ENCODE data around the gene ARMH1. TPM values are rescaled to one million over a fixed set of nuclear protein-coding genes. Genes with fewer than 3 reads are reported as not detected.
"Not testable (repeated sequence)": the region's sequence is repeated elsewhere in the genome, so short reads cannot be mapped to it uniquely, and the experiment has no call there.

ARMH1 gene
- total and polyA plus RNA-seq, 4 experiments from 2014 or later, result 26.0 to 74.5 (median 47.2) TPM

GRCh38 chr1:44730741-44731512, 56.4 kb downstream of the ARMH1 start, which contains the start of gene RNU5D-1:
Gene RNU5D-1 (minus strand): TSS chr1:44731170.
- H3K27ac Mint-ChIP-seq, result peak within 1 kb of the TSS; percentile 97 to 100 (median 99)
- H3K9me3 Mint-ChIP-seq, result no peaks in the 10 kb centered on the region
- peaks cover 18 to 38% (median 24%) of the 10 kb centered on the region in 4 donors for H3K4me1 Mint-ChIP-seq
- no peaks in the 10 kb centered on the region for H3K27me3 ChIP-seq (ENCODE audit: insufficient read depth, low read length)
- H3K36me3 Mint-ChIP-seq, result no peaks in the 10 kb centered on the region
- H3K9me3 ChIP-seq (ENCODE audit: control insufficient read depth in 1 of 2, low read length in 2 of 2), result no peaks in the 10 kb centered on the region
- ChIA-PET POLR2A (ENCODE audit: partially characterized antibody) (interaction anchor here (0.6 to 8.5 kb wide), 36 partner anchors 9 to 955 kb away, joined by 3 to 182 read pairs (median 6); partner anchors contain the start of genes ARMH1, BEST4, BTBD19 and DYNLT4), CTCF (ENCODE audit: partially characterized antibody) (interaction anchor here (0.6 to 9.9 kb wide), 29 partner anchors 7 to 764 kb away, joined by 3 to 175 read pairs (median 6); partner anchors contain the start of genes BEST4, BTBD19, HECTD3 and KIF2C)
- H3K36me3 ChIP-seq (ENCODE audit: insufficient read depth, low read length), result no peaks in the 10 kb centered on the region
- peak; percentile 90 to 94 (median 91) for DNase-seq
- no peaks in the 10 kb centered on the region for H3K27me3 Mint-ChIP-seq
- intact Hi-C loops (cut with micrococcal nuclease), result loop anchor here (1.0 to 5.0 kb wide), 11 partner anchors 8 to 956 kb away; partner anchors contain the start of genes ARMH1, BTBD19, DYNLT4 and GPBP1L1
- H3K27ac ChIP-seq (ENCODE audit: low read depth, low read length), result peak within 1 kb of the TSS; percentile 96
- H3K4me3 ChIP-seq (ENCODE audit: low read length in 2 of 2), result peak within 1 kb of the TSS; percentile 31 to 39
- H3K4me3 Mint-ChIP-seq, result peak within 1 kb of the TSS; percentile 54 to 93 (median 84)
- H3K4me1 ChIP-seq (ENCODE audit: insufficient read depth, low read length), result peaks cover 22% of the 10 kb centered on the region

- Histone ChIP-seq H3K9me3 (ENCODE audit: control insufficient read depth in 1 of 2, low read length in 2 of 2) (no peaks in the 10 kb centered on the region), H3K36me3 (ENCODE audit: insufficient read depth, low read length) (no peaks in the 10 kb centered on the region), H3K4me1 (ENCODE audit: insufficient read depth, low read length) (peaks cover 22% of the 10 kb centered on the region), H3K4me3 (ENCODE audit: low read length in 2 of 2) (no peak overlapping the region), H3K27me3 (ENCODE audit: insufficient read depth, low read length) (no peaks in the 10 kb centered on the region), H3K27ac (ENCODE audit: low read depth, low read length) (no peak overlapping the region)
- Mint-ChIP-seq H3K27me3 (no peaks in the 10 kb centered on the region), H3K9me3 (no peaks in the 10 kb centered on the region), H3K27ac (no peak overlapping the region), H3K36me3 (no peaks in the 10 kb centered on the region), H3K4me1 (peaks cover 15 to 31% (median 23%) of the 10 kb centered on the region in 4 donors), H3K4me3 (peak overlapping the region in 1 of 8 donors; percentile 48)
- intact Hi-C loops (cut with micrococcal nuclease), result loop anchor here (5.0 kb wide), 3 partner anchors 74 to 759 kb away; partner anchors contain the start of genes BTBD19, DYNLT4, HECTD3 and TESK2
- POLR2A ChIA-PET (ENCODE audit: partially characterized antibody), result interaction anchor here (1.1 to 8.5 kb wide), 5 partner anchors 14 to 86 kb away, joined by 3 to 182 read pairs (median 60); partner anchors contain the start of genes ARMH1, PLK3 and RPS8
- no peak for DNase-seq
- CTCF ChIA-PET (ENCODE audit: partially characterized antibody), result interaction anchor here (1.0 to 9.9 kb wide), 6 partner anchors 17 to 760 kb away, joined by 3 to 175 read pairs (median 4); partner anchors contain the start of genes HECTD3 and RPS8
Observed at GRCh38 chr1:44733365-44733764, 58.9 kb downstream of the ARMH1 start.

GRCh38 chr1:44733784-44734183, 59.3 kb downstream of the ARMH1 start:
- Mint-ChIP-seq H3K9me3 (no peaks in the 10 kb centered on the region), H3K4me3 (peak overlapping the region in 1 of 8 donors; percentile 48), H3K27ac (no peak overlapping the region), H3K36me3 (no peaks in the 10 kb centered on the region), H3K4me1 (peaks cover 15 to 31% (median 23%) of the 10 kb centered on the region in 4 donors), H3K27me3 (no peaks in the 10 kb centered on the region)
- DNase-seq, result no peak
- Histone ChIP-seq H3K27me3 (ENCODE audit: insufficient read depth, low read length) (no peaks in the 10 kb centered on the region), H3K4me1 (ENCODE audit: insufficient read depth, low read length) (peaks cover 22% of the 10 kb centered on the region), H3K27ac (ENCODE audit: low read depth, low read length) (no peak overlapping the region), H3K9me3 (ENCODE audit: control insufficient read depth in 1 of 2, low read length in 2 of 2) (no peaks in the 10 kb centered on the region), H3K36me3 (ENCODE audit: insufficient read depth, low read length) (no peaks in the 10 kb centered on the region), H3K4me3 (ENCODE audit: low read length in 2 of 2) (no peak overlapping the region)
- intact Hi-C loops (cut with micrococcal nuclease), result loop anchor here (5.0 kb wide), 3 partner anchors 74 to 759 kb away; partner anchors contain the start of genes BTBD19, DYNLT4, HECTD3 and TESK2
- POLR2A ChIA-PET (ENCODE audit: partially characterized antibody), result interaction anchor here (8.5 kb wide), 1 partner anchor 42 kb away, joined by 122 read pairs; the partner anchor contains the start of gene RPS8
- CTCF ChIA-PET (ENCODE audit: partially characterized antibody), result interaction anchor here (1.1 to 9.9 kb wide), 4 partner anchors 16 to 759 kb away, joined by 3 to 175 read pairs (median 4); no protein-coding TSS in a partner anchor

- no peak for DNase-seq
- Mint-ChIP-seq H3K9me3 (no peaks in the 10 kb centered on the region), H3K36me3 (peaks cover 0 to 2% of the 10 kb centered on the region in 2 donors), H3K27ac (no peak overlapping the region), H3K4me1 (peaks cover 13 to 32% (median 25%) of the 10 kb centered on the region in 4 donors), H3K27me3 (no peaks in the 10 kb centered on the region), H3K4me3 (no peak overlapping the region)
- no peaks in the 10 kb centered on the region for H3K27me3 ChIP-seq (ENCODE audit: insufficient read depth, low read length)
- no peak overlapping the region for H3K27ac ChIP-seq (ENCODE audit: low read depth, low read length)
- H3K9me3 ChIP-seq (ENCODE audit: control insufficient read depth in 1 of 2, low read length in 2 of 2), result no peaks in the 10 kb centered on the region
- no peak overlapping the region for H3K4me3 ChIP-seq (ENCODE audit: low read length in 2 of 2)
- H3K36me3 ChIP-seq (ENCODE audit: insufficient read depth, low read length), result no peaks in the 10 kb centered on the region
- CTCF ChIA-PET (ENCODE audit: partially characterized antibody), result interaction anchor here (1.0 to 9.9 kb wide), 4 partner anchors 9 to 48 kb away, joined by 3 to 175 read pairs (median 4); no protein-coding TSS in a partner anchor
- POLR2A ChIA-PET (ENCODE audit: partially characterized antibody), result interaction anchor here (1.0 to 1.4 kb wide), 3 partner anchors 13 to 39 kb away, joined by 3 to 5 read pairs (median 5); partner anchors contain the start of gene RPS8
- intact Hi-C loops (cut with micrococcal nuclease), result loop anchor here (5.0 kb wide), 1 partner anchor 846 kb away; the partner anchor contains the start of gene NASP
- peaks cover 21% of the 10 kb centered on the region for H3K4me1 ChIP-seq (ENCODE audit: insufficient read depth, low read length)
Observed at GRCh38 chr1:44735992-44736391, 61.5 kb downstream of the ARMH1 start.

GRCh38 chr1:44738953-44739306, 64.4 kb downstream of the ARMH1 start:
- peak overlapping the region; percentile 78 to 82 for H3K4me3 ChIP-seq (ENCODE audit: low read length in 2 of 2)
- not testable (repeated sequence) for H3K36me3 ChIP-seq (ENCODE audit: insufficient read depth, low read length); H3K9me3 ChIP-seq (ENCODE audit: control insufficient read depth in 1 of 2, low read length in 2 of 2); H3K27me3 Mint-ChIP-seq; H3K36me3 Mint-ChIP-seq; H3K9me3 Mint-ChIP-seq; H3K27me3 ChIP-seq (ENCODE audit: insufficient read depth, low read length); DNase-seq
- peak overlapping the region; percentile 92 to 98 (median 95) for H3K4me3 Mint-ChIP-seq
- peak overlapping the region; percentile 95 to 97 (median 96) for H3K27ac Mint-ChIP-seq
- intact Hi-C loops (cut with micrococcal nuclease), result loop anchor here (1.0 to 5.0 kb wide), 4 partner anchors 8 to 843 kb away; partner anchors contain the start of genes MUTYH, NASP, RNU5D-1 and RPS8
- peaks cover 5 to 26% (median 15%) of the 10 kb centered on the region in 4 donors for H3K4me1 Mint-ChIP-seq
- ChIA-PET POLR2A (ENCODE audit: partially characterized antibody) (interaction anchor here (0.5 to 2.4 kb wide), 8 partner anchors 8 to 80 kb away, joined by 3 to 25 read pairs (median 4); partner anchors contain the start of genes PLK3, RNU5D-1 and RPS8), CTCF (ENCODE audit: partially characterized antibody) (interaction anchor here (1.2 kb wide), 1 partner anchor 8 kb away, joined by 5 read pairs; the partner anchor contains the start of gene RNU5D-1)
- H3K4me1 ChIP-seq (ENCODE audit: insufficient read depth, low read length), result peaks cover 15% of the 10 kb centered on the region
- H3K27ac ChIP-seq (ENCODE audit: low read depth, low read length), result peak overlapping the region; percentile 79

GRCh38 chr1:44739307-44740178, 65.0 kb downstream of the ARMH1 start, which contains the start of gene KIF2C:
Gene KIF2C (plus strand): TSS chr1:44739837. CDS start chr1:44739933, 96 bp downstream.
- Histone ChIP-seq H3K4me3 (ENCODE audit: low read length in 2 of 2) (peak within 1 kb of the TSS; percentile 78 to 82), H3K27me3 (ENCODE audit: insufficient read depth, low read length) (no peaks in the 10 kb centered on the region), H3K9me3 (ENCODE audit: control insufficient read depth in 1 of 2, low read length in 2 of 2) (no peaks in the 10 kb centered on the region), H3K36me3 (ENCODE audit: insufficient read depth, low read length) (no peaks in the 10 kb centered on the region), H3K4me1 (ENCODE audit: insufficient read depth, low read length) (peaks cover 15% of the 10 kb centered on the region), H3K27ac (ENCODE audit: low read depth, low read length) (peak within 1 kb of the TSS; percentile 79)
- H3K36me3 Mint-ChIP-seq, result peaks cover 0 to 2% of the 10 kb centered on the region in 2 donors
- H3K4me1 Mint-ChIP-seq, result peaks cover 5 to 26% (median 15%) of the 10 kb centered on the region in 4 donors
- H3K4me3 Mint-ChIP-seq, result peak within 1 kb of the TSS; percentile 92 to 98 (median 95)
- H3K27ac Mint-ChIP-seq, result peak within 1 kb of the TSS; percentile 95 to 97 (median 96)
- POLR2A ChIA-PET (ENCODE audit: partially characterized antibody), result interaction anchor here (0.5 to 2.4 kb wide), 8 partner anchors 9 to 80 kb away, joined by 3 to 25 read pairs (median 4); partner anchors contain the start of genes PLK3, RNU5D-1 and RPS8
- peak; percentile 93 to 96 (median 95) for DNase-seq
- no peaks in the 10 kb centered on the region for H3K27me3 Mint-ChIP-seq
- CTCF ChIA-PET (ENCODE audit: partially characterized antibody), result interaction anchor here (1.2 to 1.3 kb wide), 3 partner anchors 8 to 25 kb away, joined by 3 to 10 read pairs (median 5); partner anchors contain the start of gene RNU5D-1
- intact Hi-C loops (cut with micrococcal nuclease), result loop anchor here (1.0 to 5.0 kb wide), 4 partner anchors 8 to 843 kb away; partner anchors contain the start of genes MUTYH, NASP, RNU5D-1 and RPS8
- no peaks in the 10 kb centered on the region for H3K9me3 Mint-ChIP-seq
